RWPE2 (cell line): ENCODE data around the gene AMOTL1.

Experiments
- ATAC-seq: fragments of 200-7000 bp; cut with Tn5 transposase; 3 replicates; pipeline ENCODE4 v1.9.1; 2021; ENCODE audit warnings: low read depth
- DNase-seq: peaks from one replicate; pipeline ENCODE4 v3.0.0-alpha.2; 2020; ENCODE audit warnings: low spot score
- H3K27ac ChIP-seq: fragments of 450-650 bp; 2 replicates; pipeline ENCODE4 v1.5.1; 2017; ENCODE audit warnings: mild to moderate bottlenecking; ENCODE audit not compliant: poor library complexity, severe bottlenecking
- H3K27me3 ChIP-seq: fragments of 250-450 bp; sonication (Bioruptor Pico); 2 replicates; pipeline ENCODE4 v1.5.1; 2021; ENCODE audit warnings: mild to moderate bottlenecking, moderate library complexity; ENCODE audit not compliant: insufficient read depth, poor library complexity, severe bottlenecking
- H3K36me3 ChIP-seq: fragments of 250-450 bp; sonication (Bioruptor Pico); 2 replicates; pipeline ENCODE4 v1.5.1; 2020; ENCODE audit warnings: low read depth, mild to moderate bottlenecking, moderate library complexity
- H3K4me1 ChIP-seq: fragments of 250-450 bp; sonication (Bioruptor Pico); 2 replicates; pipeline ENCODE4 v1.5.1; 2021; ENCODE audit warnings: mild to moderate bottlenecking, moderate library complexity; ENCODE audit not compliant: insufficient read depth, poor library complexity, severe bottlenecking
- H3K4me3 ChIP-seq: fragments of 250-450 bp; sonication (Bioruptor Pico); 2 replicates; pipeline ENCODE4 v1.5.1; 2021; ENCODE audit warnings: mild to moderate bottlenecking, moderate library complexity; ENCODE audit not compliant: severe bottlenecking
- H3K9me3 ChIP-seq: fragments of 250-450 bp; sonication (Bioruptor Pico); 2 replicates; pipeline ENCODE4 v1.5.1; 2021; ENCODE audit warnings: mild to moderate bottlenecking, moderate library complexity; ENCODE audit not compliant: severe bottlenecking
- CTCF ChIP-seq: fragments of 450-650 bp; IDR thresholded peaks from one replicate; pipeline ENCODE4 v1.5.1; 2017; ENCODE audit warnings: mild to moderate bottlenecking, moderate library complexity; ENCODE audit not compliant: poor library complexity, severe bottlenecking

The AMOTL1 gene

GRCh38 chr11:94871491-94872185, 103.5 kb downstream of the AMOTL1 start:
- no peak for ATAC-seq
- H3K4me3 ChIP-seq, result no peak overlapping the region
- DNase-seq, result no peak
- no peaks in the 10 kb centered on the region for H3K27me3 ChIP-seq
- H3K9me3 ChIP-seq, result no peaks in the 10 kb centered on the region
- TF ChIP-seq CTCF, result no peak
- H3K36me3 ChIP-seq, result peaks cover 81% of the 10 kb centered on the region
- H3K27ac ChIP-seq, result no peak overlapping the region
- H3K4me1 ChIP-seq, result peaks cover 12% of the 10 kb centered on the region

DNA sequence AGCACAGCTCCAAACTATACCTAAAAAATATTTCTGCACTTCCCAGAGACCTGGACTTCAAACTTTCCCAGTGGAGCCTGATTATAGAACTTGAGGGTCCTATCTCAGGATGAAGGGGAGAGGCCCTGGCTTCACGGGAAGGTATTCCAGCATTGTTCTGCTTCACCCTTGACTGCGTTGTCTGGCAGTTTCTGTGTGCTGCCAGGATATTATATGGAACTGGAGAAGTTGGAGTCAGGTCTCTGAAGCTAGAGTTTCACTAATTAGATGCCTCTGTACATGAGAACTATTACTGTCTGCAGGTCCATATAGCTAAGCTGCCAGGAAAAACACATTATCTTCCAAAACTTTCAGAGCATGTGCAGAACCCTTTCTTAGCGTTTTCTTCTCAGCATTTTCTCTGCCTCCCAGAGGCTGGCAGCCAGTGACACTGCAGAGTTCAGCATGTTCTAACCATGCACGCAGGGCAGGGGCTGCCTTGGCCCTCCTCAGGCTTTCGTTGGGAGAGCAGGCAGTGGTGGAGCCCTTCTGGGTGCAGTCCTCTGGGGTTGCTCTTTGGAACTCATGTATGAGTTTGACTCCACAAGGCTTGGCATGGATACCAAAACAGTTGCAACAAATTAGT, 105.9 kb downstream of the AMOTL1 start:
- H3K4me1 ChIP-seq, result peaks cover 17% of the 10 kb centered on the region

GRCh38 chr11:94876222-94876621, 108.1 kb downstream of the AMOTL1 start:
- no peak for TF ChIP-seq CTCF
- ATAC-seq, result no peak
- Histone ChIP-seq H3K27ac (peak overlapping the region; percentile 53), H3K27me3 (no peaks in the 10 kb centered on the region), H3K4me3 (no peak overlapping the region), H3K9me3 (no peaks in the 10 kb centered on the region), H3K36me3 (peaks cover 67% of the 10 kb centered on the region), H3K4me1 (peaks cover 31% of the 10 kb centered on the region)
- no peak for DNase-seq

More for the DNA sequence above, 105.9 kb downstream of the AMOTL1 start:
- DNase-seq (no peak), ATAC-seq (no peak)
- Histone ChIP-seq H3K36me3 (peaks cover 80% of the 10 kb centered on the region), H3K27ac (no peak overlapping the region), H3K9me3 (no peaks in the 10 kb centered on the region), H3K27me3 (no peaks in the 10 kb centered on the region), H3K4me3 (no peak overlapping the region)
- no peak for TF ChIP-seq CTCF

DNA sequence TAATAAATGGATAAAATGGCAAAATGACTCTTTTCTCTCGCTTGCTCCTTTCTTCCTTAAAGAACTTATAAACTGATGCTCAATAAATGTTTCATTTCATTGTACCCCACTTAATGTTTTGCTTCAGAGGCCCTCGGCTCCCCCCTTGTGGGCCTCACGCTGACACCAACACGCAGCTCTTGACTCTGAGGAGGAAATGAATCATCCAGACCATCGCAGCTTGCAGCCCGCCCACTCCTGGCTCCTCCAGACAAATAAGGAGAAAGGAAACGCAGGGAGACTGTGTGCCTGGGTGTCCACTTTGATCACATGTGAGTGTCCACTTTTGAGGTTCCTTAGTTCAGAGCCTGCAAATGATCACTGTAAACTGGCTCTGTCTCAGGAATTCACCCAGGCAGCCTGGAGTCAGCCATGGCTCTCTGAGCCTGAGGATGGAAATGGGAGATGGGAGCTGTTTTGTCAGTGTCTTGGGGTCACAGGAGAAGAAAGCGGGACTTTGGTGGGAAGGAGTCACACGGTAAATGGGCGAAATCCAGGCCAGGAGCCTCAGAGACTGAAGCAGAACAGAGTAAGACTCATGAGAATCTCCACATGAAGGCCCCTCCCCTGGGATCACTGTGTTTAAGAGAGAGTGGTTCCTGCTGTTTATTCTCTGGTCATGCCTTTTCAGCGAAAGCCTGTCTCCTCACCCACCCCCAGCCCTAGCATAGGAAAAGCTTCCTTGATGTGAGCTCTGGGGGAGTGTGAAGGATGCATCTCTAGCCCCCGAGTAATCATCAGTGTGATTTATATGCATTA, 108.7 kb downstream of the AMOTL1 start:
- H3K27ac ChIP-seq, result peak overlapping the region; percentile 53
- peak; percentile 85 for ATAC-seq
- peaks cover 31% of the 10 kb centered on the region for H3K4me1 ChIP-seq
- peak; percentile 60 for TF ChIP-seq CTCF
- H3K9me3 ChIP-seq, result no peaks in the 10 kb centered on the region
- peak; percentile 78 for DNase-seq
- no peak overlapping the region for H3K4me3 ChIP-seq
- no peaks in the 10 kb centered on the region for H3K27me3 ChIP-seq
- peaks cover 70% of the 10 kb centered on the region for H3K36me3 ChIP-seq
